ENCODE data around the gene HOXA5. TPM values are rescaled to one million over a fixed set of nuclear protein-coding genes. Genes with fewer than 3 reads are reported as not detected.

The HOXA5 gene
- total RNA-seq, 4 donors from 2014 or later = 3.6 to 8.2 (median 6.8) TPM

GRCh38 chr7:27130540-27131389, 12.7 kb downstream of the HOXA5 start, which contains the start of gene HOXA4:
Gene HOXA4, minus strand, starts transcription at chr7:27130757. Its CDS starts 24 bp downstream, at chr7:27130733.
- 3 to 27% methylated on average over 6 to 11 of the region's 67 CpGs for WGBS, 2 donors
- intact Hi-C loops (cut with DNase I) = no loop called here
- Histone ChIP-seq H3K4me3 (peak within 1 kb of the TSS; percentile 68 to 97 (median 82)), H3K27me3 (no peaks in the 10 kb centered on the region), H3K4me1 (peaks cover 9 to 81% (median 41%) of the 10 kb centered on the region in 3 donors), H3K27ac (peak within 1 kb of the TSS; percentile 96 to 99 (median 96)), H3K36me3 (no peaks in the 10 kb centered on the region), H3K9me3 (no peaks in the 10 kb centered on the region)
- DNase-seq = peak; percentile 39
- TF ChIP-seq CTCF (IDR thresholded peaks at IDR 0.05) (no peak), POLR2A (IDR thresholded peaks at IDR 0.05) (peak in 3 of 4 donors; percentile 59 to 94 (median 76))

- Histone ChIP-seq H3K36me3 (no peaks in the 10 kb centered on the region), H3K27me3 (no peaks in the 10 kb centered on the region), H3K9me3 (no peaks in the 10 kb centered on the region), H3K27ac (peak overlapping the region; percentile 96 to 99 (median 96)), H3K4me3 (peak overlapping the region; percentile 68 to 97 (median 82)), H3K4me1 (peaks cover 6 to 81% (median 46%) of the 10 kb centered on the region in 3 donors)
- WGBS, 2 donors = 22 to 25% methylated on average over 4 to 14 of the region's 72 CpGs
- intact Hi-C loops (cut with DNase I) = no loop called here
- no peak for DNase-seq
- TF ChIP-seq CTCF (IDR thresholded peaks at IDR 0.05) (peak in 3 of 6 experiments; percentile 17 to 38 (median 28)), POLR2A (IDR thresholded peaks at IDR 0.05) (no peak)
Measured at GRCh38 chr7:27129729-27130539, 13.5 kb downstream of the HOXA5 start.

- peak overlapping the region; percentile 68 to 97 (median 82) for H3K4me3 ChIP-seq
- intact Hi-C loops (cut with DNase I) = no loop called here
- peak overlapping the region; percentile 96 to 99 (median 96) for H3K27ac ChIP-seq
- no peaks in the 10 kb centered on the region for H3K36me3 ChIP-seq
- no peaks in the 10 kb centered on the region for H3K9me3 ChIP-seq
- no peaks in the 10 kb centered on the region for H3K27me3 ChIP-seq
- peaks cover 6 to 81% (median 51%) of the 10 kb centered on the region in 3 donors for H3K4me1 ChIP-seq
- TF ChIP-seq CTCF (IDR thresholded peaks at IDR 0.05) = no peak
- TF ChIP-seq POLR2A (IDR thresholded peaks at IDR 0.05) = no peak
- WGBS, 2 donors = 26 to 34% methylated on average over 15 to 17 of the region's 28 CpGs
- no peak for DNase-seq
Measured at GRCh38 chr7:27128776-27129728, 14.4 kb downstream of the HOXA5 start.

- intact Hi-C loops (cut with DNase I) = no loop called here
- no peak for DNase-seq
- TF ChIP-seq POLR2A (IDR thresholded peaks at IDR 0.05) (no peak), CTCF (IDR thresholded peaks at IDR 0.05) (no peak)
- peaks cover 6 to 83% (median 52%) of the 10 kb centered on the region in 3 donors for H3K4me1 ChIP-seq
- no peaks in the 10 kb centered on the region for H3K27me3 ChIP-seq
- peak overlapping the region; percentile 96 to 99 (median 96) for H3K27ac ChIP-seq
- no peaks in the 10 kb centered on the region for H3K36me3 ChIP-seq
- no peaks in the 10 kb centered on the region for H3K9me3 ChIP-seq
- 6 to 12% methylated on average over 2 of the region's 2 CpGs for WGBS, 2 donors
- peak overlapping the region in 1 of 4 donors; percentile 77 for H3K4me3 ChIP-seq
Measured at GRCh38 chr7:27128034-27128433, 15.4 kb downstream of the HOXA5 start.
